Measurements from ENCODE around the gene RNF212.

DNA sequence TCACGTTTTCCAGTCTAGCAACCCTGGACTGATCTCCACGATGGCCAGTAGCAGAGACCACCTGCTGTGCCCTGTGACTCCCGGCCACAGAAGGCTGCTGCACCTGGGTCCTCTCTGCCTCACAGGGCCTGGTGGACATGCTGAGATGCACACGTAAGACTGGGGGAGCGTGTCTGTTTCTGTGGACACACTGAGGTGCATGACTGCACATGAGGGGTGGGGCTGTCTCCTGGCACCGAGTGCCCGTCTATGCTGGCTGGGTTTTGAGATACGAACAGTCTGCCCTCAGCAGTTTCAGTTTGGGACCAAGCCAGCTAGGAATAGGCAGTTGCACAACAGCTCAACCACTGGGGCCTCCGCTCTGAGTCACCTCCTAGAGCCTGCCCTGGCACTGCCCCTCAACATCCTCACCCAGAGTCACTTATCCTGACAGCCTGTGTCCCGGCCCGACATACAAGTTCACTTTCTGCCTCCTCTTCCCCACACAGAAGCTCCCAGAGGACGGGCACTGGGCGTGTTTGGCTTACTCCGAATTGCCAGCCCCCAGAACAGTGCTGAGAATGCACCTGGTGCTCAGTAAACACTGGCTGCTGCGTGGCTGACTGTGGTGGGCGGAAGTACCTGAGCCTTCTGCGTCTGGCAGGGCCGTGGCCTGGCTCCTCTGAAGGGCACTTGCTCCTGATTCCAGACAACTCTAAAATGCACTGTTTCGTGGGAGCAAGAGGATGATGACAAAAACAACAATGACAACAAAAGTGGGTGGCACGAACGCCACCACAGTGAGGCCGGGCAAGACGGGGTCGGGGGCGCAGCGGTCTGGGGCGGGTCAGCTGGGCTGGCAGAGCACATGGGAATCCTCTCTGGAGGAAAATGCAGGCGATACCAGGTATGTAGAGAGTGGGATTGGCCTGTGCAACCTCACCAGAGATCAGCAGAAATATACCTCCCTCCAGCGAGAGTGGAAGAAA, 30.9 kb downstream of the RNF212 start:
- TF ChIP-seq, protein P1, sequence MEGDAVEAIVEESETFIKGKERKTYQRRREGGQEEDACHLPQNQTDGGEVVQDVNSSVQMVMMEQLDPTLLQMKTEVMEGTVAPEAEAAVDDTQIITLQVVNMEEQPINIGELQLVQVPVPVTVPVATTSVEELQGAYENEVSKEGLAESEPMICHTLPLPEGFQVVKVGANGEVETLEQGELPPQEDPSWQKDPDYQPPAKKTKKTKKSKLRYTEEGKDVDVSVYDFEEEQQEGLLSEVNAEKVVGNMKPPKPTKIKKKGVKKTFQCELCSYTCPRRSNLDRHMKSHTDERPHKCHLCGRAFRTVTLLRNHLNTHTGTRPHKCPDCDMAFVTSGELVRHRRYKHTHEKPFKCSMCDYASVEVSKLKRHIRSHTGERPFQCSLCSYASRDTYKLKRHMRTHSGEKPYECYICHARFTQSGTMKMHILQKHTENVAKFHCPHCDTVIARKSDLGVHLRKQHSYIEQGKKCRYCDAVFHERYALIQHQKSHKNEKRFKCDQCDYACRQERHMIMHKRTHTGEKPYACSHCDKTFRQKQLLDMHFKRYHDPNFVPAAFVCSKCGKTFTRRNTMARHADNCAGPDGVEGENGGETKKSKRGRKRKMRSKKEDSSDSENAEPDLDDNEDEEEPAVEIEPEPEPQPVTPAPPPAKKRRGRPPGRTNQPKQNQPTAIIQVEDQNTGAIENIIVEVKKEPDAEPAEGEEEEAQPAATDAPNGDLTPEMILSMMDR (IDR thresholded peaks at IDR 0.05) = no peak
- TF ChIP-seq POLR2A (IDR thresholded peaks at IDR 0.05) = no peak
